GM10266 (cell line): ENCODE results near the gene CDH6.

Source experiments
- DNase-seq: peaks from one replicate; pipeline ENCODE4 v3.0.0; 2012; ENCODE audit errors: extremely low spot score
- TF ChIP-seq, protein P1 (sequence below): IDR thresholded peaks from 2 replicates; pipeline ENCODE4 v1.5.1; 2012; ENCODE audit warnings: mild to moderate bottlenecking, low read depth; ENCODE audit not compliant: control insufficient read depth, insufficient read depth; ENCODE audit errors: missing control alignments

CDH6 gene

DNA sequence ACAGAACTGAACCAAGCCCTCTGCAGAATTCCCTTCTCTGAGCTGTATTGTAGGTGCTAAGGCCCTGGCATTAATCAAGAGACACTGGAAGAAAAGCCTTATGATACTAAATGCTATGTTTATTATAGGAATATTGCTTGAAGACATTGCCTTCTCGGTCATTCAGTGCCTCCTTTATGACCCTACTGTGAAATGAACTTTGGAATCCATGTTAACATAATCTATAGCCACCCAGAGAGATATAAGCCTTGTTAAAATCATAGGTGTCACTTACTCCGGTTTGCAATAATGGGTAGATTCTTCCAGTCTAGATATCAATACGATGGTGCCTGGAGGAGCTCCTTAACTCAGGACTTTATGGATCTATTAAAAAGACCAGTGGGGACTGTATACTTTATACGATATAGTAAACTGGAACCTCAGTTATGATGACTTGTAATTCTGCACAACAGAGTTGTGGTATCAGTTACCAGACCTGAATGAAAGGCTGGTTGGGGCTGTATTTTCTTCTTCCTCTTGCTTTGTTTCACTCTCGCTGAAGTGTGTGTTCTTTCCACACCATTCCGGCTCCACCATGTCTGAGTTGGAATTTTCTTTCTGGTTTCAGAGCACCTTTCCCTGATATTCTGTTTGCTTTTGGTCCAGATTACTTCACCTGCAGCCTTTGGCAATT lies 183.9 kb downstream of the CDH6 start:
- DNase-seq = no peak
- TF ChIP-seq, protein P1, sequence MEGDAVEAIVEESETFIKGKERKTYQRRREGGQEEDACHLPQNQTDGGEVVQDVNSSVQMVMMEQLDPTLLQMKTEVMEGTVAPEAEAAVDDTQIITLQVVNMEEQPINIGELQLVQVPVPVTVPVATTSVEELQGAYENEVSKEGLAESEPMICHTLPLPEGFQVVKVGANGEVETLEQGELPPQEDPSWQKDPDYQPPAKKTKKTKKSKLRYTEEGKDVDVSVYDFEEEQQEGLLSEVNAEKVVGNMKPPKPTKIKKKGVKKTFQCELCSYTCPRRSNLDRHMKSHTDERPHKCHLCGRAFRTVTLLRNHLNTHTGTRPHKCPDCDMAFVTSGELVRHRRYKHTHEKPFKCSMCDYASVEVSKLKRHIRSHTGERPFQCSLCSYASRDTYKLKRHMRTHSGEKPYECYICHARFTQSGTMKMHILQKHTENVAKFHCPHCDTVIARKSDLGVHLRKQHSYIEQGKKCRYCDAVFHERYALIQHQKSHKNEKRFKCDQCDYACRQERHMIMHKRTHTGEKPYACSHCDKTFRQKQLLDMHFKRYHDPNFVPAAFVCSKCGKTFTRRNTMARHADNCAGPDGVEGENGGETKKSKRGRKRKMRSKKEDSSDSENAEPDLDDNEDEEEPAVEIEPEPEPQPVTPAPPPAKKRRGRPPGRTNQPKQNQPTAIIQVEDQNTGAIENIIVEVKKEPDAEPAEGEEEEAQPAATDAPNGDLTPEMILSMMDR = no peak

GRCh38 chr5:31378136-31378535 lies 184.7 kb downstream of the CDH6 start:
- TF ChIP-seq, protein P1 = no peak
- no peak for DNase-seq
